NCI-H345 (cell line): ENCODE measurements around the gene ERFL.

Experiments used
- DNase-seq: peaks from one replicate; lab custom pipeline; 2025; lab: John Stamatoyannopoulos, UW

Gene ERFL

DNA sequence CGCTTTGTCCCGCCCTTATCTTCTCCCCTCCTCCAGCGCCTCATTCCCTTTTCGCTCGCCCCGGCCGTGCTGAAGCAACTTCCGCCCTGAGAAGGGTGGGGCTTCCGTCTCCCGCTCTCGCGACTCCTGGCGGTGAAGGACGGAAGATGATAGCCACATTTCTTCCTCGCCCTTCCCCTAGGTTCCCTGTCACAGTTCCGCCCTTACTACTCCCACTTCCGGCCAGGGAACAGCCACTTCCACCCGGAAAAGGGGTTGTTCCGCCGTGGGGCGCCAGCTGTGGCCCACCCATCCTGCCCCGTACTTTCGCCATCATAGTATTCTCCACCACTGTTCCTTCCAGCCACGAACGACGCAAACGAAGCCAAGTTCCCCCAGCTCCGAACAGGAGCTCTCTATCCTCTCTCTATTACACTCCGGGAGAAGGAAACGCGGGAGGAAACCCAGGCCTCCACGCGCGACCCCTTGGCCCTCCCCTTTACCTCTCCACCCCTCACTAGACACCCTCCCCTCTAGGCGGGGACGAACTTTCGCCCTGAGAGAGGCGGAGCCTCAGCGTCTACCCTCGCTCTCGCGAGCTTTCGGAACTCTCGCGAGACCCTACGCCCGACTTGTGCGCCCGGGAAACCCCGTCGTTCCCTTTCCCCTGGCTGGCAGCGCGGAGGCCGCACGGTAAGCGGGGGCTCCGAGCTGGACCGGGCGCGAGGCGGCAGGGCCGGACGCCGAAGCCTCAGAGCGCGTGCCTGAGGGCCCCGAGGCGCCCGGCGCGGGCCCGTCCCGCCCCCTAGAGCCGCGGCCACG, 68.4 kb downstream of the ERFL start, which contains the start of gene RPS19:
TSS of gene RPS19 (plus strand) at position 638 of the 801 bp plus-strand sequence. CDS start 520 bp downstream, outside the sequence.
- DNase-seq: peak; percentile 96

- no peak for DNase-seq
Measured at GRCh38 chr19:41859213-41859617, 69.0 kb downstream of the ERFL start.
